Colonic mucosa (tissue), 4 donors: Measurements from ENCODE around the gene TM9SF2. TPM values are rescaled to one million over a fixed set of nuclear protein-coding genes. Genes with fewer than 3 reads are reported as not detected.

Source experiments
- DNase-seq: peaks from one replicate; pipeline ENCODE4 v3.0.0-alpha.2; 2020
- H3K27ac ChIP-seq: fragments of 200-600 bp; one replicate; pipeline ENCODE4 v1.8.0; 2021
- H3K27me3 ChIP-seq: fragments of 200-600 bp; one replicate; pipeline ENCODE4 v1.8.0; 2021
- H3K36me3 ChIP-seq: fragments of 200-600 bp; one replicate; pipeline ENCODE4 v1.8.0; 2021
- H3K4me1 ChIP-seq: fragments of 200-600 bp; one replicate; pipeline ENCODE4 v1.8.0; 2021; ENCODE audit warnings: mild to moderate bottlenecking
- H3K4me3 ChIP-seq: fragments of 200-600 bp; one replicate; pipeline ENCODE4 v1.8.0; 2021
- H3K9ac ChIP-seq, 2 donors: one replicate each; pipeline ENCODE4 v1.7.0; 2013; ENCODE audit warnings: control low read depth in 2 of 2, low read depth in 2 of 2, low read length in 2 of 2
- H3K9me3 ChIP-seq: fragments of 200-600 bp; one replicate; pipeline ENCODE4 v1.8.0; 2021
- intact Hi-C: fragments of 100-400 bp; cut with DNase I; formaldehyde crosslinking; loops from one replicate; pipeline ENCODE4 v1.14.1; 2022
- total RNA-seq, 2 donors: library from RNA; stranded (reverse); fragmentation: NEBNext Ultra II Directional in 1 of 2; extraction: Animal tissue kit (Norgen Biotek cat#: 25700) in 1 of 2; gene quantifications; one replicate each; pipeline ENCODE4 v1.2.1, GENCODE V29; 2021
- TF ChIP-seq, protein P1 (sequence below): fragments of 200-600 bp; IDR thresholded peaks from one replicate; pipeline ENCODE4 v1.8.0; 2022; ENCODE audit warnings: antibody characterized with exemption, mild to moderate bottlenecking
- donor health status: healthy.
- donor health status: DM: no; HTN: no; CAD: no.
- donor health status: DM: no; HTN: no; CAD: no.

TM9SF2 gene
- total RNA-seq, 2 donors from 2014 or later: 205 to 220 TPM

DNA sequence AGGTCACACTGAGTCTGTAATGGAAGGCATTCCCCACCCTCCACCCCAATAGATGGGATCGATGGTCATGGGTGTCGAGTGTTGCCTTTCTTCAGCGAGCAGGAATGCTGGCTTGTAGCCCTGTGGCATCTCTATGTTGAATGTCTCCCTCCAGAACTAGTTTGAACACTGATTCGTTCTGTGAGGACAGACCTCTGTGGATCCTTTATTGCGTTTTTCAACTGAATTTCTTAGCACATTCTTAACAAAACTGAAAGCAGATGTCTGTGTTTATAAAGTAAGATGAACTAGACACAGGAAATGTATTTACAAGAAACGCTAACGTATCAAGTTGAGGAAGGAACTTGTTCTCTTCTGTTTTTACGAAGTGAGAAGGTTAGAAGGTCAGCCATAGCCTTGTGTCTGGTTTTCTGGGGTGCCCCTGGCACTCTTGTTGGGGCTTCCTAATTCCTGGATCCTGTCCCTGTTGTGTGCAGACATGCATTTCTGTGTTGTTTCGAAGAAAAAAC, 36.8 kb upstream of the TM9SF2 start:
- TF ChIP-seq, protein P1, sequence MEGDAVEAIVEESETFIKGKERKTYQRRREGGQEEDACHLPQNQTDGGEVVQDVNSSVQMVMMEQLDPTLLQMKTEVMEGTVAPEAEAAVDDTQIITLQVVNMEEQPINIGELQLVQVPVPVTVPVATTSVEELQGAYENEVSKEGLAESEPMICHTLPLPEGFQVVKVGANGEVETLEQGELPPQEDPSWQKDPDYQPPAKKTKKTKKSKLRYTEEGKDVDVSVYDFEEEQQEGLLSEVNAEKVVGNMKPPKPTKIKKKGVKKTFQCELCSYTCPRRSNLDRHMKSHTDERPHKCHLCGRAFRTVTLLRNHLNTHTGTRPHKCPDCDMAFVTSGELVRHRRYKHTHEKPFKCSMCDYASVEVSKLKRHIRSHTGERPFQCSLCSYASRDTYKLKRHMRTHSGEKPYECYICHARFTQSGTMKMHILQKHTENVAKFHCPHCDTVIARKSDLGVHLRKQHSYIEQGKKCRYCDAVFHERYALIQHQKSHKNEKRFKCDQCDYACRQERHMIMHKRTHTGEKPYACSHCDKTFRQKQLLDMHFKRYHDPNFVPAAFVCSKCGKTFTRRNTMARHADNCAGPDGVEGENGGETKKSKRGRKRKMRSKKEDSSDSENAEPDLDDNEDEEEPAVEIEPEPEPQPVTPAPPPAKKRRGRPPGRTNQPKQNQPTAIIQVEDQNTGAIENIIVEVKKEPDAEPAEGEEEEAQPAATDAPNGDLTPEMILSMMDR: no peak
- Histone ChIP-seq H3K27ac (peak overlapping the region; percentile 55), H3K36me3 (no peaks in the 10 kb centered on the region), H3K4me3 (no peak overlapping the region), H3K9ac (no peak overlapping the region), H3K4me1 (no peaks in the 10 kb centered on the region), H3K9me3 (no peaks in the 10 kb centered on the region), H3K27me3 (no peaks in the 10 kb centered on the region)
- intact Hi-C loops: no loop called here
- no peak for DNase-seq

GRCh38 chr13:99465454-99465853, 35.8 kb upstream of the TM9SF2 start:
- Histone ChIP-seq H3K9me3 (no peaks in the 10 kb centered on the region), H3K27ac (no peak overlapping the region), H3K36me3 (no peaks in the 10 kb centered on the region), H3K27me3 (no peaks in the 10 kb centered on the region), H3K4me3 (no peak overlapping the region), H3K4me1 (no peaks in the 10 kb centered on the region), H3K9ac (no peak overlapping the region)
- no peak for DNase-seq
- TF ChIP-seq, protein P1: no peak
- intact Hi-C loops: no loop called here

DNA sequence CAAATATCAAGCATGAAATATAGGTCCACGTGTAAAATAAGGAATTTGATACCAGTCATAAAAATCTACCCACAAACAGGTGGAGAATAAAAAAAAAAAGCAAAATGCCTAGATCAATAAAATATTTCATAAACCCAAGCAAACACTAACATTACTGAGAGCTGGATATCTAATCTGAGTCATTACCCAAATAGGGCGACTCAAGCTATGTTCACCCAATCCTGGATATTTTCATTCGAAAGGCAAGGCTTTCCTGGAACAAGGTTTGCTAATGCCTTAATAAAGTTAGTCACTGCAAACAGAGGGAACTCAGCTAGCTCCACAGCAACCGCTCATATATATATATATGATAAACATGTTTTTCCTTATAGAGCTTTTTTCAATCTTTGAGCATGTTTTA, 33.5 kb upstream of the TM9SF2 start:
- no peak for DNase-seq

DNA sequence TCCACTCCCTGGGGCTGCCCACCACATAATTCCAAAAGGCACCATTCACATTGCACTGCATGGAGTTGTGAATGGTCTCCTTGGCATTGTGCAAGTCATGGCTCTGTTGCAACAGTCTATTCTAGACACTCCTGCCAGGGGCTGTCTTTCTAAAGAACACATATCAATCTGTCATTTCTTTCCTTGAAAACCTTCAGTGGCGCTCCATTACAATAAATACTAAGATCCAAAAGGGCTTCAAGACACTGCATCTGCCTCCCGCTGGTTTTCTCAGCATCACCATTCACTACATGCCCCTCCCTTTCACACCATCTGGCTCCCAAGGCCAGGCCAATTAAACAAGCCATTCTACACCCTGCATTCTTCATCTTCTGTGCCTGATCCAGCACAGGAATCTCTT, 32.2 kb upstream of the TM9SF2 start:
- intact Hi-C loops: no loop called here
- Histone ChIP-seq H3K4me3 (no peak overlapping the region), H3K9ac (no peak overlapping the region), H3K27me3 (no peaks in the 10 kb centered on the region), H3K9me3 (no peaks in the 10 kb centered on the region), H3K27ac (no peak overlapping the region), H3K36me3 (no peaks in the 10 kb centered on the region), H3K4me1 (no peaks in the 10 kb centered on the region)
- no peak for DNase-seq
- TF ChIP-seq, protein P1: no peak

More for the DNA sequence above, 33.5 kb upstream of the TM9SF2 start:
- H3K27ac ChIP-seq: no peak overlapping the region
- H3K36me3 ChIP-seq: no peaks in the 10 kb centered on the region
- H3K9ac ChIP-seq: no peak overlapping the region
- H3K27me3 ChIP-seq: no peaks in the 10 kb centered on the region
- H3K9me3 ChIP-seq: no peaks in the 10 kb centered on the region
- TF ChIP-seq, protein P1: no peak
- intact Hi-C loops: no loop called here
- H3K4me1 ChIP-seq: no peaks in the 10 kb centered on the region
- no peak overlapping the region for H3K4me3 ChIP-seq

DNA sequence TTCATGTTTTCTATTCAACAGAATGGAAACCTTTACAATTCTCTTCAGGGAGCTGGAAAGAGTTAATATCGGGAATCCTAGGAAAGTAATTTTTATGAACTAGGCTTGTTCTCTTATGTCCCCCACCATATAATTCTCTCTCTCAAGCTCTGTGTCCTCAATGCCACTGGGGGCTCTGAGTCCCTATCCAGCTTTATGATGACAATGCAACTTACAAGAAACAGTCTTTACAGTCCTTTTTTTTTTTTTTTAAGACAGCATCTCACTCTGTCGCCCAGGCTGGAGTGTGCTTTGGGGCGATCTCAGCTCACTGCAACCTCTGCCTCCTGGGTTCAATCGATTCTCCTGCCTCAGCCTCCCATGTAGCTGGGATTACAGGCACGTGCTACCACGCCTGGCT, 31.2 kb upstream of the TM9SF2 start:
- Histone ChIP-seq H3K4me1 (no peaks in the 10 kb centered on the region), H3K9ac (no peak overlapping the region), H3K27me3 (no peaks in the 10 kb centered on the region), H3K4me3 (no peak overlapping the region), H3K36me3 (no peaks in the 10 kb centered on the region), H3K9me3 (no peaks in the 10 kb centered on the region), H3K27ac (no peak overlapping the region)
- intact Hi-C loops: no loop called here
- TF ChIP-seq, protein P1: no peak
- DNase-seq: no peak
